LNCAP (cell line): ENCODE results near the gene GSTA2.
"Not testable (repeated sequence)": the region's sequence is repeated elsewhere in the genome, so short reads cannot be mapped to it uniquely, and the experiment has no call there.

ENCODE experiments used
- TF ChIP-seq, protein P1 (sequence below): fragments of 450-650 bp; IDR thresholded peaks from 2 replicates; pipeline ENCODE4 v1.5.1; 2017; ENCODE audit warnings: mild to moderate bottlenecking

The GSTA2 gene

GRCh38 chr6:52763322-52763916, at the start of gene GSTA2:
Gene GSTA2 (minus strand): TSS chr6:52763475. CDS start chr6:52757947, 5,528 bp downstream.
- TF ChIP-seq, protein P1, sequence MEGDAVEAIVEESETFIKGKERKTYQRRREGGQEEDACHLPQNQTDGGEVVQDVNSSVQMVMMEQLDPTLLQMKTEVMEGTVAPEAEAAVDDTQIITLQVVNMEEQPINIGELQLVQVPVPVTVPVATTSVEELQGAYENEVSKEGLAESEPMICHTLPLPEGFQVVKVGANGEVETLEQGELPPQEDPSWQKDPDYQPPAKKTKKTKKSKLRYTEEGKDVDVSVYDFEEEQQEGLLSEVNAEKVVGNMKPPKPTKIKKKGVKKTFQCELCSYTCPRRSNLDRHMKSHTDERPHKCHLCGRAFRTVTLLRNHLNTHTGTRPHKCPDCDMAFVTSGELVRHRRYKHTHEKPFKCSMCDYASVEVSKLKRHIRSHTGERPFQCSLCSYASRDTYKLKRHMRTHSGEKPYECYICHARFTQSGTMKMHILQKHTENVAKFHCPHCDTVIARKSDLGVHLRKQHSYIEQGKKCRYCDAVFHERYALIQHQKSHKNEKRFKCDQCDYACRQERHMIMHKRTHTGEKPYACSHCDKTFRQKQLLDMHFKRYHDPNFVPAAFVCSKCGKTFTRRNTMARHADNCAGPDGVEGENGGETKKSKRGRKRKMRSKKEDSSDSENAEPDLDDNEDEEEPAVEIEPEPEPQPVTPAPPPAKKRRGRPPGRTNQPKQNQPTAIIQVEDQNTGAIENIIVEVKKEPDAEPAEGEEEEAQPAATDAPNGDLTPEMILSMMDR: not testable (repeated sequence)

GRCh38 chr6:52808660-52809059, 45.4 kb upstream of the GSTA2 start:
- TF ChIP-seq, protein P1: no peak

DNA sequence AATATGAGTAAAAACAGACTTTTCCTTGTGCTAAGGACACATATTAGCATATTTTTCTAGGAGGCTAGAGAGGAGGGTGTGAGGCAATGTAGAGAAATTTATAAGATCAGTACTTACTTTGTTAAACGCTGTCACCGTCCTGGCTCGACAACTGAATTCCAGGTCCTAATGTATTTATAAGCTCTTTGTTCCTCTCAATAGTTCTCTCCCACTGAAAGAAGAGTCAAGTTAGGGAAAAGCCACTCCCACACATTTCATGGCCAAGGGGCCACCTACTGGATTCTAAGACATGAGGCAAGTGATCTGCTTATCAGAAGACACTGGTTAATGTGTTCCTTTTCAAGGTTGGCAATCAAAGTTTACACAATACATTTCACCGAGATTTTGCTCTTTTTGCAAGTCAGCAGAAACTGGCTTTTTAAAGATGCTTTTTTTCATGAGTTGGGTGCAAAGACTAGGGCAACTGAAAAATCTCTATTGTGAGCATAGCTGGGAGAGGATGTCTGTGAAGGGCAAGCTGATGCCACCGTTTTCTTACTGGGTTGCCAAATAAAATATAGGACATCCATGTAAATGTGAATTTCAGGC, 40.5 kb upstream of the GSTA2 start, which contains the start of gene GSTA1:
Gene GSTA1 (minus strand): TSS at position 149 of the 588 bp plus-strand sequence. CDS start 4,549 bp downstream, outside the sequence.
- TF ChIP-seq, protein P1: not testable (repeated sequence)

- TF ChIP-seq, protein P1: no peak
Observed at GRCh38 chr6:52802806-52803205, 39.5 kb upstream of the GSTA2 start.

DNA sequence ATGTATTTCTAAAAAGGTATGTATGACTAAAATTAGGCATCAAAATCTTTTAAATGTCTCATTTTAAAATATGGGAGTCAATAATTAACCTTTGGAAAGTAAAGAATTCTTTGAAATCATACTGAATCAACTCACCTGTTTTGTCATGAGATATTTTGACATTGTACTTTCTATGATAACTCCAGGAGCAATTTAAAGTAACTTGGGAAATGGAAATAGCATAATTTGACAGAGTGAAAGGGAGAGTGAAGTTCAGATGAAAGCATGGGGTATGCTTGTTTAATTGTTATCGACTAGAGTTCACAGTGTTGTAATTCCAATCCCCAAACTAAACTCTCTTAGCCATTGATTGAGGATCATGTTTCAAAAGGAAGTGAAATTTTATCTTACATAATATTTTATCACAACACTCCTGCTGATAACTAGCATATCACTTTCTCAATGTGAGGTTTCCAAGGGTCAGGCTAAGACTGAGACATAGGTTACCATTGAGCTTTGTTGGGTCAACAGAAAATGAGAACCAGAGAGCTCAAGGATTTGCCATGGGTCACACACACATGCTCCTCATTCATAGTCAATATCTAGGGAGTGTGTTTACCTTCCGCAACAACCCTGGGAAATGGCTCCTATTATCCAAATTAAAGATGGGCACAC, 38.0 kb upstream of the GSTA2 start:
- TF ChIP-seq, protein P1: no peak

GRCh38 chr6:52790861-52791260, 27.6 kb upstream of the GSTA2 start:
- TF ChIP-seq, protein P1: no peak

- TF ChIP-seq, protein P1: no peak
Observed at GRCh38 chr6:52788478-52788877, 25.2 kb upstream of the GSTA2 start.
